MG63 (cell line): ENCODE measurements around the gene CEP85L. TPM values are rescaled to one million over a fixed set of nuclear protein-coding genes. Genes with fewer than 3 reads are reported as not detected.

Source experiments
- DNase-seq: peaks from one replicate; pipeline ENCODE4 v3.0.0-alpha.2; 2020
- H3K27me3 ChIP-seq: fragments of 250-450 bp; sonication (Bioruptor Pico); 2 replicates; pipeline ENCODE4 v1.5.1; 2020; ENCODE audit warnings: mild to moderate bottlenecking, moderate library complexity
- H3K36me3 ChIP-seq: fragments of 250-450 bp; sonication (Bioruptor Pico); 2 replicates; pipeline ENCODE4 v1.5.1; 2020; ENCODE audit warnings: mild to moderate bottlenecking, moderate library complexity
- H3K4me3 ChIP-seq: fragments of 250-450 bp; sonication (Bioruptor Pico); 2 replicates; pipeline ENCODE4 v1.5.1; 2020; ENCODE audit warnings: mild to moderate bottlenecking, moderate library complexity
- H3K9me3 ChIP-seq: fragments of 250-450 bp; sonication (Bioruptor Pico); 2 replicates; pipeline ENCODE4 v1.5.1; 2020; ENCODE audit warnings: mild to moderate bottlenecking, moderate library complexity
- total RNA-seq: library from RNA; depleted of rRNA; stranded (reverse); fragments of >200 nt; shearing (Covaris generic); gene quantifications from 2 replicates; pipeline ENCODE4 v1.2.3, GENCODE V29; 2014; ENCODE audit warnings: low replicate concordance

CEP85L gene
- total RNA-seq, 1 experiment from 2014 or later = 4.9 TPM

DNA sequence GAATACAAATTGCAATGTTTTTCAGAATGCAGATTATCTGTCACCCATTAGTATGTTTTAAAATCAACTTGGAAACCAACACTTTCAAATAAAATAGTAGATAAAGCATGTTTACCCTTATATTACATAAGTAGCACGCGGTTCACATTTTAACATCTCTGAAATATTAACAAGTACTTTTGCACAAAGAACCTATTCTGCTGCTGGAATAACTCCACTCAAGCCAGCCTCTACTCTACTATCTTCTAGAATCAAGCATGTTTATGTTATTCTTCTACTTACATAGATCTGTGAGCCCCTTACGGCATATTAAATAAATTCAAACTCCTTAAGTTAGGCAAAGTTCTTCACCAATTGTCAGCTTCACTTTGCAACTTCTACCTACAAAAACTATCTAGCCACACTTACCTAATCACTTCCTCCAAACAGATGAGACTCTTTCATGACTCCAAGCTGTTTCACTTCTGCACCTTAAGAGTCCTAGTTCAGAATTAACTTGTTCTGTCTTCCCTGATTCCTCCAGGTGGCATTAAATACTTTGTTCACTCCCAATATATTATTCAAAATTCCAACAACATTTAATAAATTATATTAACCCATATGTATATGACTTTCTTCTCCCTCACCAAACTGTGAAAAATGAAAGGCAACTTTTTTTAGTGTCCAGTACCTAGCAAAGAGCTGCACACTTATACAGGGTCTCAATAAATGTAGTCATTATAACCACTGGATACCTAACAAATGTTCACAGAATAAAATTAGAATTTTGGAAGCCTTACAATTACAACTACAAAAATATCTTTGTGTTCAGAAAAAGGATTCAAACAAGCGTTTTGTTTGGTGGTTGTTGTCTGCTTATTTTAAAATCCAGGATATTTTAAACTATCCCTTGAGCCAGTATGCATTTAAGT lies 12.1 kb downstream of the CEP85L start:
- Histone ChIP-seq H3K9me3 (no peaks in the 10 kb centered on the region; the same call in 1 of the 2 replicates), H3K36me3 (no peaks in the 10 kb centered on the region; the same call in 1 of the 2 replicates), H3K27me3 (no peaks in the 10 kb centered on the region), H3K4me3 (no peak overlapping the region)
- DNase-seq = no peak

DNA sequence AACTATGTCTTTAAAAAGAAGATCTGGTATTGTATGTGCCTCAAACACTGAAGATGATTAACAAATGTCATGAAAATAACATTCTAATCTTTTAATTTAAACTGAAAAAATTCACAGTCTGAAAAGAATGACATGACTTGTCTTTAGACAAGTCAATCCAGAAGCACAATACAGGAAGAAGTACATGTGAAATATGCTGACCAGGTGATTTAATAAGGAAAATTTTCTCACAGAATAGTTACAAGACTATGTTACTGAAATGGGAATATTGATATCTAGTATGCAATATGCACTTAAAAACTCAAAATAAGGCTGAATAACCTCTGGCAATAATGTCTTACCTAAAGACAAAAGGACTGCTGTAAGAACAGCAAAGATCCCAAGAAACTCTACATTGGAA lies 13.1 kb downstream of the CEP85L start:
- Histone ChIP-seq H3K27me3 (no peaks in the 10 kb centered on the region), H3K9me3 (no peaks in the 10 kb centered on the region; the same call in 1 of the 2 replicates), H3K36me3 (no peaks in the 10 kb centered on the region; the same call in 1 of the 2 replicates), H3K4me3 (no peak overlapping the region)
- DNase-seq = no peak

DNA sequence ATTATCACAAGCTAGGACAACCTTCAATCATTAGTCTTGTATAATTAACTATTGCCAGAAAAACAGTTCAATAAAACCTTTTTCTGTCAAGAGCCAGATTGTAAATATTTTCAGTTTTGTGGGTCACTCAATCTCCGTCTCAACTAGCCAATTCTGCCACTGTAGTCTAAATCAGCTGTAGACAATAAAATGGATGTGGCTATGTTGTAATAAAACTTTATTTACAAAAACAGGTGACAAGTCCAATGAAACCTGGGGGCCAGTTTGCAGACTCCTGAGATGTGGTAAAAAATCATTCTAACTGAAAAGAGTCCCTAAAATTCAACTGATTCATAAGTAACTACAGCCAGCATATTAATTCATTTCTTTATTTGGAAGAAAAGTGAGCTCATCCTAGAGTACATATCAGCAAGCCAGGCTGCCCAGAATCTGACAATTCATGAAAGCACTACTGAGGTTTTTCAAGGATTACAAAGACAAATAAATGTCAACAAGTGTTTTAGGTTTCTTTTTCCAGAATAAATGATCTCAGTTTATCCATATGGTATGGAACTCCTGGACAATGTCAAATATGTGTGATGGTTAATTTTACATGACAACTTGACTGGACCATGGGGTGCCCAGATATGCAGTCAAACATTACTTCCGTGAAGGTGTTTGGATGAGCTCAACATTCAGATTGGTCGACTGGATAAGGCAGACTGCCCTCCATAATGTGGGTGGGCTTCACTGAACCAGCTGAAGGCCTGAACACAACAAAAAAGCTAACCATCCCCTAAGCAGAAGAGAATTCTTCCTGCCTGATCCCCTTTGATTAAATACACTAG lies 15.3 kb downstream of the CEP85L start:
- DNase-seq = no peak
- no peaks in the 10 kb centered on the region for H3K27me3 ChIP-seq
- H3K36me3 ChIP-seq = peaks cover 4% of the 10 kb centered on the region; the same call in 1 of the 2 replicates
- H3K9me3 ChIP-seq = no peaks in the 10 kb centered on the region; the same call in 1 of the 2 replicates
- no peak overlapping the region for H3K4me3 ChIP-seq

DNA sequence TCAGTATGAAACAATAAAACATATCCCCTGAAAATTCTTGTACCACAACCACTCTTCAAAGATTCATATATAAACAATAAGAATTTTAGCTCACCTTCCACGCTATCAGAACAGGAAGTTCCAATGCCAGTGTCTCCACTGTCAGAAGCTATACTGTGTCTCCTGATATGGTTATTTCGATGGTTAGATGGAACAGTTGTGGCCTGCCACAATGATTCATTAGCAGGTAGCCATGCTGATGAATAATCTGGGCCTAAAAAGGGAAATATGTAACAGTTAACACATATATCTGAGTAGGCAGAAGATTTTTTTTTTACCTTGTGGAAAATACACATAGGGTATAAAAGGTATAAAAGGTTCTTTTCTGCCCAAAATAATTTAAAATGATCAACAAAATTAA lies 19.0 kb downstream of the CEP85L start:
- no peak overlapping the region for H3K4me3 ChIP-seq

DNA sequence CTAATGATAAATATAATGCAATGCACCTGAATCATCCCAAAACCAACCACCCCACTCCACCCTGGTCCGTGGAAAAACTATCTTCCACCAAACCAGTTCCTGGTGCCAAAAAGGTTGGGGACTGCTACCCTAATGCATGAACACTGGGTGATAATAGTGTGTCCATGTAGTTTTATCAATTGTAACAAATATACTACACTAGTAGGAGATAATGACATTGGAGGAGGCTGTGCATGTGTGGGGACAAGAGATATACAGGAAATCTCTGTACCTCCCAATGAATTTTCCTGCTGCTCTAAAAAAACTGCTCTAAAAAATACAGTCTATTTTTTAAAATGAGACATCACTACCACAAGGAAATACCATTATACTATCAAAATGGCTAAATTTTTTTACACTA lies 20.5 kb downstream of the CEP85L start:
- no peak overlapping the region for H3K4me3 ChIP-seq
- H3K36me3 ChIP-seq = peaks cover 17% of the 10 kb centered on the region
- no peak for DNase-seq
- no peaks in the 10 kb centered on the region for H3K27me3 ChIP-seq
- H3K9me3 ChIP-seq = 0 out of 2 replicates have a peak, but pooled peaks cover 5% of the 10 kb centered on the region

More for the DNA sequence above, 19.0 kb downstream of the CEP85L start:
- no peak for DNase-seq
- Histone ChIP-seq H3K9me3 (no peaks in the 10 kb centered on the region; the same call in 1 of the 2 replicates), H3K27me3 (no peaks in the 10 kb centered on the region), H3K36me3 (peaks cover 12% of the 10 kb centered on the region)

DNA sequence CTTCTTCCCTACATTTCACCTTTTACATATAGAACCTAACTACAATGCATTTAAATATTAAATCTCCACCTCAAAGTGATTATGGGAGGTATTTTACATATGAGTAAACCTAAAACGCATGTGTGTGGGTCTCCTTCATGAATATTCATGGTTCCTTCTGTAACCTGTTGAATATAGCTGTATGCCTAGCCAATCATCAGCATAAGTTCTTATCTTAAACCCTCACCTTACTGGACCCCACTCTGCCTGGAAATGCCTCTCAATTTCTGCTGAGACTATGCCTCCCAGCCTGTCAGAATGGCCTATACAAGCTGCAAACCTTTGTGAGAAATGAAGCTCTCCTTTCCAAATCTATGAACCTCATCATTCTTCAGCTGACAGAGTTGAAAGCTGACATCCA lies 21.3 kb downstream of the CEP85L start:
- no peak for DNase-seq
- Histone ChIP-seq H3K27me3 (no peaks in the 10 kb centered on the region), H3K4me3 (no peak overlapping the region), H3K36me3 (peaks cover 19% of the 10 kb centered on the region), H3K9me3 (0 out of 2 replicates have a peak, but pooled peaks cover 5% of the 10 kb centered on the region)

DNA sequence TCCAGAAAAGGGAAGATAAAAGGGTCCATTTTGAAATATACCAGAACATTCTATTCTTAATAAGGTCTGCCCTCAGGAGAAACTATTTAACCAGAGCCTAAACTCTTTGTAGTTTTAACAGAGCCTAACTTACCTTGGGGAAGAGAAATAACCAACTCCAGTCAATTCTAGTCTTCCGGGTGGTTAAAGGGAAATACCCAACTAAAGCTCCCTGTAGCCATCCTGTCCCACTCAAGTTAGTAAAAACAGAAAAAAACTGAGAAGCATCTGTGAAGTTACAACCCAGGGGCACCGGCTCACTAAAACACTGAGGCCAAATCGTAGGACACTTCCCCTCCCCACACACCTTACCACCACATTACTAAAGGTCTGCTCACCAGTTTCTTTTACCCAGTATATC lies 23.7 kb downstream of the CEP85L start:
- DNase-seq = no peak
- H3K27me3 ChIP-seq = no peaks in the 10 kb centered on the region
- peaks cover 19% of the 10 kb centered on the region for H3K36me3 ChIP-seq
- no peak overlapping the region for H3K4me3 ChIP-seq
- 0 out of 2 replicates have a peak, but pooled peaks cover 5% of the 10 kb centered on the region for H3K9me3 ChIP-seq

DNA sequence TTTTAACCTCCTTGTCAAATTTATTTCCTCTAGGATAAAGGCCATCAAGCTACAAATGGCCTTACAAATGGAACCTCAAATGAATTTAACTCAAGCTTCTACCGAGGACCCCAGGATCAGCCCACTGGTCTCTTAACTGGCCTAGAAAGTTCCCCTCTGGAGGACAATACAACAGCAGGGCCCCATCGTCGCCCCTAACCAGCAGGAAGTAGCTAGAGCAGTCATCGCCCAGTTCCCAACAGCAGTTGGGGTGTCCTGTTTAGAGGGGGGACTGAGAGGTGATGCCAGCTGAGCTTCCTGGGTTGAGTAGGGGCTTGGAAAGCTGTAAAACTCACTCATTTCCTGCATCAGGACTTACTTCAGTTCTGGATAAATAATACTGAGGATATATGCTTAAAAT lies 25.6 kb downstream of the CEP85L start:
- H3K4me3 ChIP-seq = no peak overlapping the region
- H3K9me3 ChIP-seq = 0 out of 2 replicates have a peak, but pooled peaks cover 5% of the 10 kb centered on the region
- peaks cover 15% of the 10 kb centered on the region for H3K36me3 ChIP-seq
- no peaks in the 10 kb centered on the region for H3K27me3 ChIP-seq
- no peak for DNase-seq

DNA sequence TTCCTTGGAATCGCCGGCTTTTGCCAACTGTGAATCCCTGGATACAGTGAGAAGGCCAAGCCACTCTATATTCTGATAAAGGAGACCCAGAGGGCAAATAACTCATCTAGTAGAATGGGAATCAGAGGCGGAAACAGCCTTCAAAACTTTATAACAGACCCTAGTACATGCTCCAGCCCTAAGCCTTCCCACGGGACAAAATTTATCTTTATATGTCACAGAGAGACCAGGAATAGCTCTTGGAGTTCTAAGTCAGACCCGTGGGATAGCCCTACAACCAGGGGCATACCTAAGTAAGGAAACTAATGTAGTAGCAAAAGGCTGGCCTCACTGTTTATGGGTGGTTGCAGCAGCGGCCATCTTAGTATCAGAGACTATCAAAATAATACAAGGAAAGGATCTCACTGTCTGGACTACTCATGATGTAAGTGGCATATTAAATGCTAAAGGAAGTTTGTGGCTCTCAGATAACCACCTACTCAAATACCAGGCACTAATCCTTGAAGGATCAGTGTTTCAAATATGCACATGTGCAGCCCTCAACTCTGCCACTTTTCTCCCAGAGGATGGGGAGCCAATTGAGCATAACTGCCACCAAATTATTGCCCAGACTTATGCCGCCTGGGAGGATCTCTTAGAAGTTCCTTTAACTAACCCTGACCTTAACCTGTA lies 29.5 kb downstream of the CEP85L start:
- no peak for DNase-seq

DNA sequence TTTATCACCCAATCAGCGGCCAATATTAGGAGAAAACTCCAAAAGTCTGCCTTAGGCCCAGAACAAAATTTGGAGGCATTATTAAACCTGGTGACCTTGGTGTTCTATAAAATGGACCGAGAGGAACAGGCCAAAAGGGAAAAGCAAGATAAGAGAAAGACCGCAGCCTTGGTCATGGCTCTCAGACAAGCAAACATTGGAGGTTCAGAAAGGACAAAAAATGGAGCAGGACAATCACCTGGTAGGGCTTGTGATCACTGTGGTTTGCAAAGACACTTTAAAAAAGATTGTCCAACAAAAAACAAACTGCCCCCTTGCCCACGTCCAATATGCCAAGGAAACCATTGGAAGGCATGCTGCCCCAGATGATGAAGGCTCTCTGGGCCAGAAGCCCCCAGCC lies 31.2 kb downstream of the CEP85L start:
- no peak for DNase-seq
- H3K4me3 ChIP-seq = no peak overlapping the region

More for the DNA sequence above, 29.5 kb downstream of the CEP85L start:
- Histone ChIP-seq H3K27me3 (no peaks in the 10 kb centered on the region), H3K36me3 (peaks cover 7% of the 10 kb centered on the region), H3K4me3 (no peak overlapping the region), H3K9me3 (0 out of 2 replicates have a peak, but pooled peaks cover 5% of the 10 kb centered on the region)

DNA sequence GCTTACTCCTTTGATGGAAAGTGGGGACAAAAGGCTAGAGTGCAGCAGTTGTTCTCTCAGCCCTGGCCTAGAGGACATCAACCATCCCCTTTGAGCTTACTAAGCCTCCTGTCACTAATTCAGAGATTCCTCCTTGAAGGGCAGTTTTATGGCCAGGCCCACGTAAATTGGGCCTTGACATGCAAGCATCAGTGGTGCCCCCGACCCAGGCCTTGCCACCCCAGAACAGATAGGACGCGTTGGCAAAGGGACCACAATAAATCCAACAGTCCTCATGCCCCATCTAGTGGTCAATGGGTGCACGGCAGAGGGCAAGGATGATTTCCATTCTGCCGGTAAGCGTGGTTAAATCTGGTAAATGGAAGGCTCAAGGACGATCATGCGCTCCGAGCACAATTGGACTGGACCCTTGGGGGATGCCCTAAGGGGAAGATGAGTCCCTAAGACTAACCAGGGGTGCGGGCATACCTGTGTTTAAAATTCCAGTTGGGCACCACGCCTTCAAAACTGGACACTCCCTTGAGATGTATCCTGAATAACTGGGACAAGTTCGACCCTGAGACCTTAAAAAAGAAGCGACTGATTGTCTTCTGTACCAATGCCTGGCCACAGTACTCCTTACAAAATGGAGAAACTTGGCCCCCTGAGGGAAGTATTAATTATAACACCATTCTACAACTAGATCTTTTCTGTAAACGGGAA lies 32.6 kb downstream of the CEP85L start:
- no peaks in the 10 kb centered on the region for H3K36me3 ChIP-seq
- no peaks in the 10 kb centered on the region for H3K27me3 ChIP-seq
- H3K9me3 ChIP-seq = no peaks in the 10 kb centered on the region
- H3K4me3 ChIP-seq = no peak overlapping the region
- peak; percentile 15 for DNase-seq

More for the DNA sequence above, 31.2 kb downstream of the CEP85L start:
- no peaks in the 10 kb centered on the region for H3K27me3 ChIP-seq
- H3K9me3 ChIP-seq = no peaks in the 10 kb centered on the region
- H3K36me3 ChIP-seq = no peaks in the 10 kb centered on the region

DNA sequence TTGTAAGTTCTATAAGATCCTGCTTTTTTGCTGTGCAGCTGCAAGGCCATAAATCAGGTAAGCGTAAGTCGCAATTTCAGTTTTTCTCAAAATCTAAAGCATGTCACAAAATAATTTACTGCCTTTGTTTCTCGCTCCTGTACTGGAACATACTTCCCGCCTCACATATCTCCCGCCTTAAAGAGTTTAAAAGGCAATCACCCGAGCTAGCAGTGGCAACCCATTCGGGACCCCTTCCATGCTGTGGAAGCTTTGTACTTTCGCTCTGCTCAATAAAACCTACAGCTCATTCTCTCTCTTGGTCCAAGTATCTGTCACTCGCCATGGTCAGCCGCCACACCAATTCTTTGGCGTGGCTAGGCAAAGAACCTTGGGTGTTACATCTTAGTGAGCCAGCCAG lies 34.0 kb downstream of the CEP85L start:
- DNase-seq = no peak
- no peaks in the 10 kb centered on the region for H3K27me3 ChIP-seq
- no peaks in the 10 kb centered on the region for H3K36me3 ChIP-seq
- H3K9me3 ChIP-seq = no peaks in the 10 kb centered on the region
- no peak overlapping the region for H3K4me3 ChIP-seq

DNA sequence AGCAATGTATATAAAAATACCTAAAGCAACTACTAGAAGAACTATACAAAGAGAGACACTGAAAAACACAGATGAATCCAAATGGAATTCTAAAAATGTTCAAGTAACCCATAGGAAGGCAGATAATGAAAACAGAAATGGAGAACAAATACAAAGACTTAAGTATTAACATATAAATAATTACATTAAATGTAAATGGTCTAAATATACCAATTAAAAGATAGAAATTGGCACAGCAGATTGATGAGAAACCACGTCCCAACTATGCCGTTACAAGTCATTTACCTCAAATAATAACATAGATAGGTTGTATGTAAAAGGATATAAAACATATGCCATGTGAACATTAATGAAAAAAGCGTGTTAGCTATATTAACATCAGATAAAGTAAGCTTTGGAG lies 40.1 kb downstream of the CEP85L start:
- no peaks in the 10 kb centered on the region for H3K27me3 ChIP-seq
- DNase-seq = no peak
- H3K36me3 ChIP-seq = no peaks in the 10 kb centered on the region
- peaks cover 7% of the 10 kb centered on the region; the same call in 1 of the 2 replicates for H3K9me3 ChIP-seq
- H3K4me3 ChIP-seq = no peak overlapping the region

DNA sequence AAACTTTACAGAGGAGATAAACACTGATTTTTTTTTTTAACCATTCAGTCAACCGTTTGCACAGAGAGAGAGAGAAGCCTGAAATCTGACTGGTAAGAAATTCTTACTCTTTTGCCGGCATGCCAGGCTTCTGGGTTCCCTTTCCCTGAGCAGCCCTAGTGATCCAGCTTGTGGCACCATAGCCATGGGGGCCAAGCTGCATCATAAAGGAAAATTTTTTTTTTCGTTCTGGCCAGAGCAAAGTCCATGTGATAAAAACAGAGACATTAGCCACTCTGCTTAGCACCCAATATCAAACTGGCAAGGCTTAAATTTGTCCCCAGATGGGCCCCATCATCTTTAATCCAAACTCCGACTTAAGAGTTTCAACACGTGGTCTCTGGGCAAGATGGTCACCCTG lies 44.5 kb downstream of the CEP85L start:
- H3K36me3 ChIP-seq = no peaks in the 10 kb centered on the region; the same call in 1 of the 2 replicates
- no peaks in the 10 kb centered on the region for H3K27me3 ChIP-seq
- H3K9me3 ChIP-seq = peaks cover 10% of the 10 kb centered on the region
- no peak for DNase-seq
- H3K4me3 ChIP-seq = no peak overlapping the region

DNA sequence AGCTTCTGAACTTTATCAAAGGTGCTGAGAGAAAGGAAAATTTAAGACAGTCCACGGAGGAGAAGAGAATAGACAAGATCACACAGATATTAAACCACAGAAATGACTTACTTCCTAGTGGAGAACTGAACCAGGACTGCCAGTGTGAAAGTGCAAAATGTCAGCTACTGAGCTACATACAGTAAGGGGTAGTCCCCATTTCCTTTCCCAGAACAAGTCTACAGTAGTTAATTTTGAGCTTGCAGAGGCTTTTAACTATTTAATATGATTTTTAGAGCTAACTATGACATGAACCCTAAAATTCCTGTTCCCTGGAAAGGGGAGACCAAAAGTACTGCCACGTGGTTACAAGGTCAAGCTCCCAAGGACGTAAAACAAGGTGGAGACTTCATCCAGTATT lies 45.1 kb downstream of the CEP85L start:
- no peak for DNase-seq
- H3K27me3 ChIP-seq = no peaks in the 10 kb centered on the region
- H3K36me3 ChIP-seq = no peaks in the 10 kb centered on the region; the same call in 1 of the 2 replicates
- H3K4me3 ChIP-seq = no peak overlapping the region
- peaks cover 5% of the 10 kb centered on the region for H3K9me3 ChIP-seq

DNA sequence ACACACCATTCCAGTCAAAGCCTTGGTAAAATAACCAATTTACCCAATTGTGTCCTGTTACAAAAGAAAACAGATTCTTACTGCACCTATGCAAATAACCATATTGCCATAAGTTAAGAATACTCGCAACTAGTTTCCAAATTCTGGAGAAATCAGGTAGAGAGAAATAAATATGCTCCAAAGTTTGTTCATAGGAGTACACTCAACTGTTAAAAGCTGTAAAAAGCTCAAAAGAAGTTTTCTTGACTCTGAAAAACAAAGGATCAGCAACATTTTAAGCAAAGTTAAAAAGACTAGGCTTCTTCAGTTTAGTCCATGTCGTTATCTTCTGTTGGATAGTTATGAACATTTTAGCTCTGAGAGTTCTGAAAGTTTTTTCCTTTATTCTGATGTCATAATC lies 48.0 kb downstream of the CEP85L start:
- Histone ChIP-seq H3K36me3 (no peaks in the 10 kb centered on the region; the same call in 1 of the 2 replicates), H3K27me3 (no peaks in the 10 kb centered on the region), H3K4me3 (no peak overlapping the region), H3K9me3 (peaks cover 4% of the 10 kb centered on the region)
- DNase-seq = no peak
